ENCODE data around the gene ZFYVE28.

- TF ChIP-seq, protein P1, sequence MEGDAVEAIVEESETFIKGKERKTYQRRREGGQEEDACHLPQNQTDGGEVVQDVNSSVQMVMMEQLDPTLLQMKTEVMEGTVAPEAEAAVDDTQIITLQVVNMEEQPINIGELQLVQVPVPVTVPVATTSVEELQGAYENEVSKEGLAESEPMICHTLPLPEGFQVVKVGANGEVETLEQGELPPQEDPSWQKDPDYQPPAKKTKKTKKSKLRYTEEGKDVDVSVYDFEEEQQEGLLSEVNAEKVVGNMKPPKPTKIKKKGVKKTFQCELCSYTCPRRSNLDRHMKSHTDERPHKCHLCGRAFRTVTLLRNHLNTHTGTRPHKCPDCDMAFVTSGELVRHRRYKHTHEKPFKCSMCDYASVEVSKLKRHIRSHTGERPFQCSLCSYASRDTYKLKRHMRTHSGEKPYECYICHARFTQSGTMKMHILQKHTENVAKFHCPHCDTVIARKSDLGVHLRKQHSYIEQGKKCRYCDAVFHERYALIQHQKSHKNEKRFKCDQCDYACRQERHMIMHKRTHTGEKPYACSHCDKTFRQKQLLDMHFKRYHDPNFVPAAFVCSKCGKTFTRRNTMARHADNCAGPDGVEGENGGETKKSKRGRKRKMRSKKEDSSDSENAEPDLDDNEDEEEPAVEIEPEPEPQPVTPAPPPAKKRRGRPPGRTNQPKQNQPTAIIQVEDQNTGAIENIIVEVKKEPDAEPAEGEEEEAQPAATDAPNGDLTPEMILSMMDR (IDR thresholded peaks at IDR 0.05 in 2 of 3, conservative IDR thresholded peaks at IDR 0.05 in 1 of 3; ENCODE audit: control insufficient read depth in 2 of 3, extremely low read depth in 1 of 3, insufficient read depth in 1 of 3, low read depth in 3 of 3, low read length in 3 of 3) = no peak
- TF ChIP-seq RCOR1 (conservative IDR thresholded peaks at IDR 0.05; ENCODE audit: low read depth, low read length) = no peak
- no peak for TF ChIP-seq POLR2A (IDR thresholded peaks at IDR 0.05; ENCODE audit: low read depth, low read length)
- TF ChIP-seq TARDBP (IDR thresholded peaks at IDR 0.05; ENCODE audit: borderline replicate concordance) = no peak
- TF ChIP-seq PAX5 (IDR thresholded peaks at IDR 0.05; ENCODE audit: borderline replicate concordance, low read depth, low read length) = no peak
- TF ChIP-seq NFYB (IDR thresholded peaks at IDR 0.05; ENCODE audit: insufficient read depth, low read depth, low read length) = no peak
Observed at GRCh38 chr4:2375427-2375826, 43.0 kb downstream of the ZFYVE28 start.

All from GM12878 (cell line).